ENCODE measurements around the gene KLHL24.

DNA sequence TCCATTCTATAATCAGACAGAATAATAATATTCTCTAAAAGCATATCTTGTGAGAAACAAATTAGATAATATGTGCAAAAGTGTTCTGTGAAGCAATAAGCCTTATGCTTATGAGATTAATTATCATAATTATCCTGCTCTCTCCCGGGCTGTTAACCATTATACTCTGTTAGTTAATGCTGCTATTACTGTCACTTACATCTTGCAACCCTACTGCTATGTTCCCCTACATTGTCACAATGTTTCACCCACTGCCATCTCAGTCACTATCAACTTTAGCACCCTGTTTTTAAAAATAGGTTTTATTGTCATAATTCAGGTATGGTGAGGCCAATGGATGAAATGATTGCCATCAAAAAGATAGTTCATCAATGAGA, 15.2 kb upstream of the KLHL24 start:
- TF ChIP-seq, protein P1, sequence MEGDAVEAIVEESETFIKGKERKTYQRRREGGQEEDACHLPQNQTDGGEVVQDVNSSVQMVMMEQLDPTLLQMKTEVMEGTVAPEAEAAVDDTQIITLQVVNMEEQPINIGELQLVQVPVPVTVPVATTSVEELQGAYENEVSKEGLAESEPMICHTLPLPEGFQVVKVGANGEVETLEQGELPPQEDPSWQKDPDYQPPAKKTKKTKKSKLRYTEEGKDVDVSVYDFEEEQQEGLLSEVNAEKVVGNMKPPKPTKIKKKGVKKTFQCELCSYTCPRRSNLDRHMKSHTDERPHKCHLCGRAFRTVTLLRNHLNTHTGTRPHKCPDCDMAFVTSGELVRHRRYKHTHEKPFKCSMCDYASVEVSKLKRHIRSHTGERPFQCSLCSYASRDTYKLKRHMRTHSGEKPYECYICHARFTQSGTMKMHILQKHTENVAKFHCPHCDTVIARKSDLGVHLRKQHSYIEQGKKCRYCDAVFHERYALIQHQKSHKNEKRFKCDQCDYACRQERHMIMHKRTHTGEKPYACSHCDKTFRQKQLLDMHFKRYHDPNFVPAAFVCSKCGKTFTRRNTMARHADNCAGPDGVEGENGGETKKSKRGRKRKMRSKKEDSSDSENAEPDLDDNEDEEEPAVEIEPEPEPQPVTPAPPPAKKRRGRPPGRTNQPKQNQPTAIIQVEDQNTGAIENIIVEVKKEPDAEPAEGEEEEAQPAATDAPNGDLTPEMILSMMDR (conservative IDR thresholded peaks at IDR 0.05; ENCODE audit: low read depth, low read length): no peak
- TF ChIP-seq RAD21 (IDR thresholded peaks at IDR 0.05; ENCODE audit: low read length) (no peak), POLR2A (IDR thresholded peaks at IDR 0.05; ENCODE audit: low read depth, low read length) (no peak), MAZ (IDR thresholded peaks at IDR 0.05; ENCODE audit: borderline replicate concordance, low read depth, low read length) (no peak), MXI1 (IDR thresholded peaks at IDR 0.05; ENCODE audit: borderline replicate concordance, low read depth, low read length) (no peak), RFX5 (IDR thresholded peaks at IDR 0.05; ENCODE audit: low read depth, low read length) (no peak), NFE2L2 (IDR thresholded peaks at IDR 0.05; ENCODE audit: low read depth, low read length) (no peak), CEBPB (IDR thresholded peaks at IDR 0.05; ENCODE audit: low read depth, low read length) (no peak), SMC3 (IDR thresholded peaks at IDR 0.05; ENCODE audit: low read depth, low read length) (no peak), RCOR1 (IDR thresholded peaks at IDR 0.05; ENCODE audit: insufficient replicate concordance, low read length) (no peak)
- TF ChIP-seq, protein P2, sequence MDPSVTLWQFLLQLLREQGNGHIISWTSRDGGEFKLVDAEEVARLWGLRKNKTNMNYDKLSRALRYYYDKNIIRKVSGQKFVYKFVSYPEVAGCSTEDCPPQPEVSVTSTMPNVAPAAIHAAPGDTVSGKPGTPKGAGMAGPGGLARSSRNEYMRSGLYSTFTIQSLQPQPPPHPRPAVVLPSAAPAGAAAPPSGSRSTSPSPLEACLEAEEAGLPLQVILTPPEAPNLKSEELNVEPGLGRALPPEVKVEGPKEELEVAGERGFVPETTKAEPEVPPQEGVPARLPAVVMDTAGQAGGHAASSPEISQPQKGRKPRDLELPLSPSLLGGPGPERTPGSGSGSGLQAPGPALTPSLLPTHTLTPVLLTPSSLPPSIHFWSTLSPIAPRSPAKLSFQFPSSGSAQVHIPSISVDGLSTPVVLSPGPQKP (IDR thresholded peaks at IDR 0.05; ENCODE audit: borderline replicate concordance, low read depth, low read length): no peak
